ENCODE measurements around the gene AHDC1.

The AHDC1 gene, protein sequence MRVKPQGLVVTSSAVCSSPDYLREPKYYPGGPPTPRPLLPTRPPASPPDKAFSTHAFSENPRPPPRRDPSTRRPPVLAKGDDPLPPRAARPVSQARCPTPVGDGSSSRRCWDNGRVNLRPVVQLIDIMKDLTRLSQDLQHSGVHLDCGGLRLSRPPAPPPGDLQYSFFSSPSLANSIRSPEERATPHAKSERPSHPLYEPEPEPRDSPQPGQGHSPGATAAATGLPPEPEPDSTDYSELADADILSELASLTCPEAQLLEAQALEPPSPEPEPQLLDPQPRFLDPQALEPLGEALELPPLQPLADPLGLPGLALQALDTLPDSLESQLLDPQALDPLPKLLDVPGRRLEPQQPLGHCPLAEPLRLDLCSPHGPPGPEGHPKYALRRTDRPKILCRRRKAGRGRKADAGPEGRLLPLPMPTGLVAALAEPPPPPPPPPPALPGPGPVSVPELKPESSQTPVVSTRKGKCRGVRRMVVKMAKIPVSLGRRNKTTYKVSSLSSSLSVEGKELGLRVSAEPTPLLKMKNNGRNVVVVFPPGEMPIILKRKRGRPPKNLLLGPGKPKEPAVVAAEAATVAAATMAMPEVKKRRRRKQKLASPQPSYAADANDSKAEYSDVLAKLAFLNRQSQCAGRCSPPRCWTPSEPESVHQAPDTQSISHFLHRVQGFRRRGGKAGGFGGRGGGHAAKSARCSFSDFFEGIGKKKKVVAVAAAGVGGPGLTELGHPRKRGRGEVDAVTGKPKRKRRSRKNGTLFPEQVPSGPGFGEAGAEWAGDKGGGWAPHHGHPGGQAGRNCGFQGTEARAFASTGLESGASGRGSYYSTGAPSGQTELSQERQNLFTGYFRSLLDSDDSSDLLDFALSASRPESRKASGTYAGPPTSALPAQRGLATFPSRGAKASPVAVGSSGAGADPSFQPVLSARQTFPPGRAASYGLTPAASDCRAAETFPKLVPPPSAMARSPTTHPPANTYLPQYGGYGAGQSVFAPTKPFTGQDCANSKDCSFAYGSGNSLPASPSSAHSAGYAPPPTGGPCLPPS (N-terminal part only)

DNA sequence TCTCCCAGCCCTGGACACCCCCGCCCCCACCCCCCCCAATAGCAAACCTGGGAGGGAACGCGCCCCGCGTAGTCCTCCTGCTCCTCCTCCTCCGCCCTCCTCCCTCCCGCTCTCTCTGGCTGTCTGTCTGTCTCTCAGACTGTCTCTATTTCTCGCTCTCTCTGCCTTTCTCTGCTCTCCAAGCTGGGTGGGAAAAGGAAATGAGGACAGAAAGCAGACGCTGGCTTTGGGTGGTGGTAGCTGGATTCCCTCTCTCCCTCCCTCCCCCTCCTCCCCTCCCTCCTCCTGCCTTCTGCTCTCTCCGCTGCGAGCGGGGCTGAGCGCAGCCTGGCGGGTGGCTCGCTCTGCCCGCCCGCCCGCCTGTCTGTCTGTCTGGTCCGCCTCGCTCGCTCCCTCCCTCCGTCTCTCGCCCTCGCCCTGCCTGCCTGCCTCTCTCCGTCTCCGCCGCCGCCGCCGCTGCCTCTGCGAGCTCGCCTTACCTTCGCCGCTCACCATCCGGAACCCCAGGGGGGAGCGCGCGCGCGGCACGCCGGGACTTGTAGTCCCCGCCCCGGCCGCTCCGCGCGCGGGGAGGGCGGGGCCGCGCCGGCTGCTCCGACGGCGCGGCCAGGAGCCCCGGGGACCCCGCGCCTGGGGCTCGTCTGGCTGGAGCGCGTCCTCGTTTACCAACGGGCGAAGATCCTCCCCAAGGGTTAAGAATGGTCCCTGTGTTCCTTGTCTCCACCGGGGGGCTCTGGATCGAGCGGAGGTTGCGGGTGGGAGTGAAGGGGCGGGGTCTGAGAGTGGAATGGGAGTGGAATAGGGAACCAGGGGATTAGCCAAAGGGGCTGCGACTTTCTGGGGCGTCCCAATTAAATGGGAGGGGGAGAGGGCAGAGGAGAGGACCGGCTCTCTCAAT lies at the start of gene AHDC1:
TSS of gene AHDC1 (minus strand) at position 464 of the 898 bp plus-strand sequence. CDS start 52,029 bp downstream, outside the sequence.
- TF ChIP-seq, protein P1, sequence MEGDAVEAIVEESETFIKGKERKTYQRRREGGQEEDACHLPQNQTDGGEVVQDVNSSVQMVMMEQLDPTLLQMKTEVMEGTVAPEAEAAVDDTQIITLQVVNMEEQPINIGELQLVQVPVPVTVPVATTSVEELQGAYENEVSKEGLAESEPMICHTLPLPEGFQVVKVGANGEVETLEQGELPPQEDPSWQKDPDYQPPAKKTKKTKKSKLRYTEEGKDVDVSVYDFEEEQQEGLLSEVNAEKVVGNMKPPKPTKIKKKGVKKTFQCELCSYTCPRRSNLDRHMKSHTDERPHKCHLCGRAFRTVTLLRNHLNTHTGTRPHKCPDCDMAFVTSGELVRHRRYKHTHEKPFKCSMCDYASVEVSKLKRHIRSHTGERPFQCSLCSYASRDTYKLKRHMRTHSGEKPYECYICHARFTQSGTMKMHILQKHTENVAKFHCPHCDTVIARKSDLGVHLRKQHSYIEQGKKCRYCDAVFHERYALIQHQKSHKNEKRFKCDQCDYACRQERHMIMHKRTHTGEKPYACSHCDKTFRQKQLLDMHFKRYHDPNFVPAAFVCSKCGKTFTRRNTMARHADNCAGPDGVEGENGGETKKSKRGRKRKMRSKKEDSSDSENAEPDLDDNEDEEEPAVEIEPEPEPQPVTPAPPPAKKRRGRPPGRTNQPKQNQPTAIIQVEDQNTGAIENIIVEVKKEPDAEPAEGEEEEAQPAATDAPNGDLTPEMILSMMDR (conservative IDR thresholded peaks at IDR 0.05; ENCODE audit: low read depth, low read length): no peak
- peak within 1 kb of the TSS; percentile 97 for H3K4me3 ChIP-seq (ENCODE audit: low read length)
- no peak for DNase-seq (ENCODE audit: low read depth)

DNA sequence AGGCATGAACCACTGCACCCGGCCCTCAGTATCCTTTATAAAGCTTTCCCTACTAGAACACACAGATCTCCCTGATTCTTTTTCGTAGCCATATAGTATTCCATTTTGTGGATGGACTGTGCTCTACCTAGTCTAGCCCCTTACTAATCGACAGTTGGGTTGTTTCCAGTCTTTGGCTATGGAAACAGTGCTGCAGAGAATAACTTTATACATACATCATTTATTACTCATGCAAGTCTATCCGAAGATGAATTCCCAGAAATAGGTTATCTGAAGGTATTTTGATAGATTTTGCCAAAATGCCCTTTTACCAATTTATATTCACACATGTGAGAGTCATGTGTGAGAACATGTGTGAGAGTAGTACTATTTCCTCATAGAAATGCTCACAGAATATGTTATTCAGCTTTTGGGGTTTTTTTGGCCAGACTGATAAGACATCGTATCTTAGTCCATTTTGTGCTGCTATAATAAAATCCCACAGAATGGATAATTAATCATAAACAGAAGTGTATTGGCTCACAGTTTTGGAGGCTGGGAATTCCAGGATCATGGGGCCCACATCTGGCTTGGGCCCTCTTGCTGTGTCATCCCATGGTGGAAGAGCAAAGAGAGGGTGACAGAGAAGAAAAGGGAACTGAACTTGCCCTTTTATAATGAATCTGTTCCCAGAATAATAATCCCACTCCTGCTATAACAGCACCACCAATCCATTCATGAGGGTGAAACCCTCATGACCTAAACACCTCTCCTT lies 48.3 kb upstream of the AHDC1 start:
- TF ChIP-seq, protein P1 (conservative IDR thresholded peaks at IDR 0.05; ENCODE audit: low read depth, low read length): no peak
- DNase-seq (ENCODE audit: low read depth): no peak
- H3K4me3 ChIP-seq (ENCODE audit: low read length): no peak overlapping the region

DNA sequence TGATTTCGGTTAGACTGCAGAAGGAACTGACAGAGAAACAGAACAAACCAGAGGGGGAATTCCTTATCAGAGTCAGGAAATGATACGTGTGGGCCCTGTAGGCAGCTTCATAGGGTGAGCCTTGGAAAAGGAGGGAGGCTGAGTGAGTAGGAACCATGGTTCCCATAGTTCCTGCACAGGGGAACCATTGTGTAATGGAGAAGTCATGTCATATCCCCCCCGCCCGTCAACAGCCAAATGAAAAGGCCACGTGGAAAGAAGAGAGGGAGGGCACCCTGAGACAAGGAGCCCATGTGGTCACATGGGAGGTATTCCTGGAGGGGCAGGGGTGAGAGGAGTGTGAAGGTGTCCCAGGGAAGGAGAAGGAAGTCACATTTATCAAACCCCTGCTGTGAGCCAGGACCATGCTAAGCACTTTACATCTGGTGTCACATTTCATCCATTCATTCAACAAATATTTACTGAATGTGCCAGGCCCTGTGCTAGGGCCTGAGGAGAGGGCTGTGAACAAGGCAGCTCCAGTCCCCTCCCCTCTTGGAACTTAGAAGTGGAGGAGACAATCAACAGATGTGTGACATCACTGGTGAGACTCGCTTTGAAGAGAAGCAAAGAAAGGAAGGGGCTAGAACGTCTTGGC lies 46.7 kb upstream of the AHDC1 start:
- no peak overlapping the region for H3K4me3 ChIP-seq (ENCODE audit: low read length)
- TF ChIP-seq, protein P1 (conservative IDR thresholded peaks at IDR 0.05; ENCODE audit: low read depth, low read length): no peak
- DNase-seq (ENCODE audit: low read depth): no peak

DNA sequence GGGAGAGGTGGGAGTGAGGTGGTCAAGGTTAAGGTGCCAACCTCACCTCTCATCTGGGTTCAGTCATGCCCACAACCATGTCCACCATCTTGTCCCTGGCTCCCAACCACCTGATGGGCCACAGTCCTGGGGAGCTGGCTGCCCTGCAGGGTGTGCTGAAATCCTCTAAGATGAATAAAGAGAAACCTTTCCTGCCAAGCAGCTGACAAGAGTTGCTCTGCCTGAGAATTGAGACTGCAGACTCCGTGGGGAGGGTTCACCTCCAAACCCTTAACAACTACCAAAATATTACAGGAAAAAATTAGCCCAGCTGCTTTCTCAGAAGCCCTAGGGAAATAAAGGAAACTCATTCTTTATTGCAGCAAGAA lies 46.2 kb upstream of the AHDC1 start:
- H3K4me3 ChIP-seq (ENCODE audit: low read length): no peak overlapping the region
- TF ChIP-seq, protein P1 (conservative IDR thresholded peaks at IDR 0.05; ENCODE audit: low read depth, low read length): no peak
- no peak for DNase-seq (ENCODE audit: low read depth)

DNA sequence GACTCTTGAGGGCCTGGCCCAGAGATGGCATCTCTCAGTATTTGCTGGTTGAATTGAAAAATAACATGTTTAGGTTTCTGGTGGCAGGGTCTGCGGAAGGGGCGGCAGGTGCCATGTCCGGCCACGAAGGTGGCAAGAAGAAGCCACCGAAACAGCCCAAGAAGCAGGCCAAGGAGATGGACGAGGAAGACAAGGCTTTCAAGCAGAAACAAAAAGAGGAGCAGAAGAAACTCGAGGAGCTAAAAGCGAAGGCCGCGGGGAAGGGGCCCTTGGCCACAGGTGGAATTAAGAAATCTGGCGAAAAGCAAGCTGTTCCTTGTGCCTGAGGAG lies 45.3 kb upstream of the AHDC1 start:
- TF ChIP-seq, protein P1 (conservative IDR thresholded peaks at IDR 0.05; ENCODE audit: low read depth, low read length): no peak
- no peak for DNase-seq (ENCODE audit: low read depth)
- H3K4me3 ChIP-seq (ENCODE audit: low read length): no peak overlapping the region
